Caco-2 (cell line): ENCODE data around the gene RCAN1. TPM values are rescaled to one million over a fixed set of nuclear protein-coding genes. Genes with fewer than 3 reads are reported as not detected.

Experiments used
- BruUV-seq: library from RNA; stranded (reverse); fragments of 400-500 nt; replicated peaks from 2 replicates; lab custom pipeline; 2021; lab: Mats Ljungman, UMichigan
- CTCF ChIA-PET: fragments of 300-600 bp; sonication (Branson Sonifier 250); formaldehyde crosslinking; loops from one replicate; lab custom pipeline; 2022; ENCODE audit warnings: antibody characterized with exemption; lab: Charles Lee
- POLR2A ChIA-PET: fragments of 300-600 bp; sonication (Branson Sonifier 250); formaldehyde crosslinking; loops from one replicate; lab custom pipeline; 2022; ENCODE audit warnings: antibody characterized with exemption; lab: Charles Lee
- DNase-seq, 2 experiments: peaks; one replicate each; pipeline versions ENCODE4 v3.0.0 to v3.0.0-alpha.2; 2020 to 2022
- H3K27me3 ChIP-seq: replicated peaks from 2 replicates; pipeline ENCODE4 v1.6.0; 2011; ENCODE audit warnings: low read length; ENCODE audit not compliant: control insufficient read depth, insufficient read depth
- H3K36me3 ChIP-seq: 2 replicates; pipeline ENCODE4 v1.5.1; 2011; ENCODE audit warnings: low read length; ENCODE audit not compliant: control insufficient read depth, insufficient read depth
- H3K4me1 ChIP-seq: fragments of 250-450 bp; sonication (Bioruptor Pico); 2 replicates; pipeline ENCODE4 v1.5.1; 2020; ENCODE audit warnings: mild to moderate bottlenecking
- H3K4me3 ChIP-seq: 2 replicates; pipeline ENCODE4 v1.5.1; 2011; ENCODE audit warnings: low read depth, mild to moderate bottlenecking, control low read depth, low read length
- H3K9me3 ChIP-seq: fragments of 250-450 bp; sonication (Bioruptor Pico); 2 replicates; pipeline ENCODE4 v1.5.1; 2020; ENCODE audit warnings: mild to moderate bottlenecking, moderate library complexity
- H3K27ac Mint-ChIP-seq: one replicate; pipeline ENCODE4 v1.8.0; 2022; ENCODE audit warnings: mixed read lengths; ENCODE audit not compliant: unreplicated experiment
- H3K27me3 Mint-ChIP-seq: one replicate; pipeline ENCODE4 v1.8.0; 2022; ENCODE audit warnings: mixed read lengths; ENCODE audit not compliant: insufficient read depth, unreplicated experiment
- H3K36me3 Mint-ChIP-seq: one replicate; pipeline ENCODE4 v1.8.0; 2022; ENCODE audit warnings: mild to moderate bottlenecking, mixed read lengths; ENCODE audit not compliant: insufficient read depth, unreplicated experiment
- H3K4me1 Mint-ChIP-seq: one replicate; pipeline ENCODE4 v1.8.0; 2022; ENCODE audit warnings: low read depth, mixed read lengths; ENCODE audit not compliant: unreplicated experiment
- H3K4me3 Mint-ChIP-seq: one replicate; pipeline ENCODE4 v1.8.0; 2022; ENCODE audit warnings: mild to moderate bottlenecking, moderate library complexity, mixed read lengths; ENCODE audit not compliant: unreplicated experiment
- H3K9me3 Mint-ChIP-seq: one replicate; pipeline ENCODE4 v1.8.0; 2022; ENCODE audit warnings: mixed read lengths; ENCODE audit not compliant: unreplicated experiment
- CTCF ChIP-seq, 2 experiments: fragments of 200-600 bp in 1 of 2; IDR thresholded peaks; 1 replicate in 1 of 2; 2 replicates in 1 of 2; pipeline versions ENCODE4 v1.5.1 to v1.8.0; 2011 to 2022; ENCODE audit warnings: antibody characterized with exemption in 1 of 2, control low read depth in 1 of 2, inconsistent platforms in 1 of 2, low read depth in 1 of 2, low read length in 1 of 2, mild to moderate bottlenecking in 1 of 2, moderate library complexity in 1 of 2; ENCODE audit not compliant: insufficient read depth in 1 of 2, severe bottlenecking in 1 of 2, unreplicated experiment in 1 of 2
- intact Hi-C: fragments of 100-400 bp; cut with micrococcal nuclease; formaldehyde crosslinking; loops from one replicate; pipeline ENCODE4 v1.10.0; 2022; ENCODE audit not compliant: unreplicated experiment
- total RNA-seq: library from RNA; stranded (reverse); gene quantifications from 2 replicates; pipeline ENCODE4 v1.2.3, GENCODE V29; 2022

RCAN1 gene
- total RNA-seq, 1 experiment from 2014 or later: 29.4 TPM

DNA sequence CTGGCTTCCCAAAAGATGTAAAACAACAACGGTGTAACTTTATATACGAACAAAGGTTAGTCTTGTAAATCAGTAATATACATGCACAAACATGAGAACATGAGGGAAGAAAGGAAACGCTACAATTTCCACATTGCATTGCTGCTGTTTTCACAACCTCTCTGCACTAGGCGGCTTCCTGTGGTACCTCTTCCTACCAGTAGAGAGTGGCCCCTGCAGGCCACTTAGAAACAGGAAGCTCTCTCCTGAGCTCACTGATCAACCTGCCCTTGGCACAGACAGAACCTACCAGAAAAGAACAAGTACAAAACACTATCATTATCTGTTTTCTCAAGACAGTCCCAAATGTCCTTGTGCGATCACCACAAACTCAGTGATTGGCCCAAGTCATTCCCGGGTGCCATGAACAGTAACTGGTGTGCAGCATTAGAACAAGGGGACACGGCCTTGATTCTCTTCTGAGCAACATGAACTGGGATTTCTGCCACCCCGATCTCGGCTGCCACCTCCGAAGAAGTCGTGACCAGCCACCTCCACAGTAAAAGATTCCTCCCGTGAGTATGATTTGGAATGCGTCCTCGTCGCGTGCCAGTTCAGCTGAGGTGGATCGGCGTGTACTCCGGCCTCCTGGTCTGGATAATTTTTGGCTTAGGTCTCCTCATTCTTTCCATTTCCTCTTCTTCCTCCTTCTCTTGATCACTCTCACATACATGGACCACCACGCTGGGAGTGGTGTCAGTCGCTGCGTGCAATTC lies 97.2 kb downstream of the RCAN1 start:
- Histone ChIP-seq H3K27me3 (no peaks in the 10 kb centered on the region), H3K4me1 (peaks cover 8% of the 10 kb centered on the region), H3K9me3 (no peaks in the 10 kb centered on the region), H3K4me3 (no peak overlapping the region), H3K36me3 (no peaks in the 10 kb centered on the region)
- no peaks in the 10 kb centered on the region for H3K9me3 Mint-ChIP-seq
- peak in 1 of 2 experiments; percentile 35 for DNase-seq
- H3K27me3 Mint-ChIP-seq: no peaks in the 10 kb centered on the region
- CTCF ChIA-PET: interaction anchor here (1.0 to 1.6 kb wide), 4 partner anchors 9 to 85 kb away, joined by 9 to 17 read pairs (median 10); no protein-coding TSS in a partner anchor
- peak; percentile 42 to 53 for TF ChIP-seq CTCF (IDR thresholded peaks at IDR 0.05; ENCODE audit: insufficient read depth in 1 of 2, low read depth in 1 of 2, low read length in 1 of 2, severe bottlenecking in 1 of 2, unreplicated experiment in 1 of 2)
- H3K4me1 Mint-ChIP-seq: peaks cover under 1% of the 10 kb centered on the region
- peaks cover 61% of the 10 kb centered on the region for H3K36me3 Mint-ChIP-seq
- intact Hi-C loops: no loop called here
- H3K27ac Mint-ChIP-seq: peak overlapping the region; percentile 42
- no peak overlapping the region for H3K4me3 Mint-ChIP-seq
- POLR2A ChIA-PET: interaction anchor here (1.0 kb wide), 1 partner anchor 9 kb away, joined by 5 read pairs; no protein-coding TSS in a partner anchor
- no TSS peak for BruUV-seq

GRCh38 chr21:34517039-34517438 lies 97.9 kb downstream of the RCAN1 start:
- Histone ChIP-seq H3K36me3 (no peaks in the 10 kb centered on the region), H3K4me3 (no peak overlapping the region), H3K27me3 (no peaks in the 10 kb centered on the region), H3K4me1 (peaks cover 7% of the 10 kb centered on the region; the same call in 1 of the 2 replicates), H3K9me3 (no peaks in the 10 kb centered on the region)
- POLR2A ChIA-PET: interaction anchor here (1.0 kb wide), 1 partner anchor 10 kb away, joined by 5 read pairs; no protein-coding TSS in a partner anchor
- H3K27me3 Mint-ChIP-seq: no peaks in the 10 kb centered on the region
- CTCF ChIA-PET: interaction anchor here (1.0 to 1.6 kb wide), 4 partner anchors 10 to 86 kb away, joined by 9 to 17 read pairs (median 10); no protein-coding TSS in a partner anchor
- intact Hi-C loops: no loop called here
- TF ChIP-seq CTCF (IDR thresholded peaks at IDR 0.05; ENCODE audit: insufficient read depth in 1 of 2, low read depth in 1 of 2, low read length in 1 of 2, severe bottlenecking in 1 of 2, unreplicated experiment in 1 of 2): no peak
- no peak for DNase-seq
- no peaks in the 10 kb centered on the region for H3K4me1 Mint-ChIP-seq
- no peak overlapping the region for H3K27ac Mint-ChIP-seq
- peaks cover 54% of the 10 kb centered on the region for H3K36me3 Mint-ChIP-seq
- no peaks in the 10 kb centered on the region for H3K9me3 Mint-ChIP-seq
- no peak overlapping the region for H3K4me3 Mint-ChIP-seq
- BruUV-seq: no TSS peak

DNA sequence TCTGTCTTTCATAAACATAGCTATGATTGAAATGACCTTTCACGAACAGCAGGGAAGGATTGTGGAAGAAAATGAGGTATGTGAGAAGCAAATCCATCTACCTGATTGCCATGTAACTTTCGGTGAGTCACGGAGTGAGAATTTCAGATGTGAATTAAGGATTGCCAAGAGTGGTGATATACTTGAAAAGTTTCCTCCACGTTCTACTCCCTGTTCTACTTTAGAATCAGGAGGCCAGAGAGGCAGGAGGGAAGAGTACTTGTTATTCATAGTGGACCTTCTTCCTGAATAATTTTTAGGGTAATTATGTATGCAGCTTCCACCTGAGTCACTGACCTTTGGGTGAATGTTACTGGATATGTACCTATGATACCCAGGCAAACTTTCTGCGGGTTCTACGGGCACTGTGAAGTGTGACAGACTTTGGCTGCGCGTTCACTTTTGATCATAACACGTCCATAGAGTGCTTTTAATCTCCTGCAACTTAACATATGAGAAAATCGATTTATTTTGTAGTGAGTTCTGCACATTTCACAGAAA lies 100.3 kb downstream of the RCAN1 start:
- no peaks in the 10 kb centered on the region for H3K9me3 Mint-ChIP-seq
- no peak overlapping the region for H3K27ac Mint-ChIP-seq
- no peaks in the 10 kb centered on the region for H3K27me3 Mint-ChIP-seq
- H3K36me3 Mint-ChIP-seq: peaks cover 36% of the 10 kb centered on the region
- H3K27me3 ChIP-seq: no peaks in the 10 kb centered on the region
- no peak for TF ChIP-seq CTCF (IDR thresholded peaks at IDR 0.05; ENCODE audit: insufficient read depth in 1 of 2, low read depth in 1 of 2, low read length in 1 of 2, severe bottlenecking in 1 of 2, unreplicated experiment in 1 of 2)
- intact Hi-C loops: no loop called here
- no peaks in the 10 kb centered on the region for H3K9me3 ChIP-seq
- no peak overlapping the region for H3K4me3 Mint-ChIP-seq
- DNase-seq: no peak
- BruUV-seq: no TSS peak
- H3K4me1 ChIP-seq: no peaks in the 10 kb centered on the region
- H3K4me1 Mint-ChIP-seq: peaks cover 6% of the 10 kb centered on the region
- no peaks in the 10 kb centered on the region for H3K36me3 ChIP-seq
- ChIA-PET POLR2A (no interaction called here), CTCF (interaction anchor here (0.9 kb wide), 1 partner anchor 88 kb away, joined by 3 read pairs; no protein-coding TSS in a partner anchor)
- H3K4me3 ChIP-seq: no peak overlapping the region
